IMR-90 (cell line): ENCODE results near the gene HDAC10. TPM values are rescaled to one million over a fixed set of nuclear protein-coding genes. Genes with fewer than 3 reads are reported as not detected.

ENCODE experiments used
- ATAC-seq: fragments of 200-7000 bp; cut with Tn5 transposase; 2 replicates; pipeline ENCODE4 v1.9.1; 2020; ENCODE audit warnings: low read depth, mild to moderate bottlenecking, moderate library complexity
- BruUV-seq: library from RNA; stranded (reverse); fragments of 400-500 nt; replicated peaks from 2 replicates; lab custom pipeline; 2021; lab: Mats Ljungman, UMichigan
- CTCF ChIA-PET: fragments of 300-600 bp; formaldehyde crosslinking; extraction: SDS; loops from one replicate; lab custom pipeline; 2021; ENCODE audit warnings: antibody characterized with exemption; lab: Yijun Ruan, JAX
- POLR2A ChIA-PET: fragments of 300-600 bp; sonication (Branson Sonifier 250); formaldehyde crosslinking; loops from one replicate; lab custom pipeline; 2022; ENCODE audit warnings: antibody characterized with exemption; ENCODE audit not compliant: unreplicated experiment; lab: Charles Lee
- DNase-seq: peaks from one replicate; pipeline ENCODE4 v3.0.0; 2013
- H2AFZ ChIP-seq: replicated peaks from 2 replicates; pipeline ENCODE3; 2013; ENCODE audit warnings: low read length, mild to moderate bottlenecking; ENCODE audit not compliant: poor library complexity
- H2AK5ac ChIP-seq: 2 replicates; pipeline ENCODE4 v1.6.1; 2013; ENCODE audit warnings: low read depth, low read length, inconsistent platforms
- H2AK9ac ChIP-seq: replicated peaks from 2 replicates; pipeline ENCODE3; 2013; ENCODE audit warnings: mild to moderate bottlenecking, low read depth, low read length, moderate library complexity; ENCODE audit not compliant: poor library complexity
- H2BK120ac ChIP-seq: 2 replicates; pipeline ENCODE4 v1.6.1; 2013; ENCODE audit warnings: low read depth, low read length, inconsistent platforms
- H2BK15ac ChIP-seq: 3 replicates; pipeline ENCODE4 v1.6.1; 2013; ENCODE audit warnings: low read depth, low read length, inconsistent platforms
- H2BK20ac ChIP-seq: 2 replicates; pipeline ENCODE4 v1.6.1; 2013; ENCODE audit warnings: low read depth, mild to moderate bottlenecking, inconsistent platforms, low read length, moderate library complexity
- H2BK5ac ChIP-seq: 2 replicates; pipeline ENCODE4 v1.6.1; 2013; ENCODE audit warnings: mild to moderate bottlenecking, low read depth, low read length, inconsistent platforms; ENCODE audit not compliant: poor library complexity, severe bottlenecking
- H3K14ac ChIP-seq: replicated peaks from 2 replicates; pipeline ENCODE4 v1.6.1; 2013; ENCODE audit warnings: low read depth, low read length, inconsistent platforms
- H3K18ac ChIP-seq: 2 replicates; pipeline ENCODE4 v1.6.1; 2013; ENCODE audit warnings: low read depth, low read length, control low read depth
- H3K23ac ChIP-seq: 2 replicates; pipeline ENCODE4 v1.6.1; 2013; ENCODE audit warnings: low read depth, low read length, inconsistent platforms
- H3K27ac ChIP-seq: 2 replicates; pipeline ENCODE4 v1.5.1; 2013; ENCODE audit warnings: mild to moderate bottlenecking, control low read depth, low read length; ENCODE audit not compliant: insufficient read depth
- H3K27me3 ChIP-seq: 2 replicates; pipeline ENCODE4 v1.6.1; 2013; ENCODE audit warnings: low read length; ENCODE audit not compliant: control insufficient read depth, insufficient read depth
- H3K36me3 ChIP-seq: 2 replicates; pipeline ENCODE4 v1.6.1; 2013; ENCODE audit warnings: low read length, mixed read lengths; ENCODE audit not compliant: control insufficient read depth, insufficient read depth
- H3K4ac ChIP-seq: 2 replicates; pipeline ENCODE4 v1.6.1; 2013; ENCODE audit warnings: low read depth, low read length, inconsistent platforms
- H3K4me1 ChIP-seq: 2 replicates; pipeline ENCODE4 v1.6.1; 2013; ENCODE audit warnings: low read length, mixed read lengths; ENCODE audit not compliant: control insufficient read depth, insufficient read depth
- H3K4me2 ChIP-seq: 2 replicates; pipeline ENCODE4 v1.6.1; 2013; ENCODE audit warnings: low read depth, mild to moderate bottlenecking, control low read depth, low read length, moderate library complexity
- H3K4me3 ChIP-seq: 2 replicates; pipeline ENCODE4 v1.5.1; 2013; ENCODE audit warnings: low read depth, mild to moderate bottlenecking, control low read depth, low read length, moderate library complexity; ENCODE audit not compliant: insufficient read depth
- H3K56ac ChIP-seq: 2 replicates; pipeline ENCODE4 v1.6.1; 2013; ENCODE audit warnings: low read length, inconsistent platforms; ENCODE audit not compliant: insufficient read depth; ENCODE audit errors: extremely low read depth
- H3K79me1 ChIP-seq, 2 experiments: 2 replicates each; pipeline ENCODE4 v1.6.1; 2013; ENCODE audit warnings: low read length in 2 of 2, inconsistent platforms in 1 of 2, low read depth in 1 of 2
- H3K9ac ChIP-seq: 2 replicates; pipeline ENCODE4 v1.6.1; 2013; ENCODE audit warnings: low read depth, low read length, control low read depth
- H3K9me1 ChIP-seq: 2 replicates; pipeline ENCODE4 v1.6.1; 2013; ENCODE audit warnings: low read length, inconsistent platforms; ENCODE audit not compliant: insufficient read depth
- H3K9me3 ChIP-seq: 2 replicates; pipeline ENCODE4 v1.6.1; 2013; ENCODE audit warnings: low read length; ENCODE audit not compliant: control insufficient read depth, insufficient read depth
- H4K20me1 ChIP-seq: 2 replicates; pipeline ENCODE4 v1.6.1; 2013; ENCODE audit warnings: low read length, inconsistent platforms; ENCODE audit not compliant: insufficient read depth
- H4K5ac ChIP-seq: 2 replicates; pipeline ENCODE4 v1.6.1; 2013; ENCODE audit warnings: mild to moderate bottlenecking, low read depth, low read length, control low read depth
- H4K8ac ChIP-seq, 2 experiments: 2 replicates each; pipeline ENCODE4 v1.6.1; 2013; ENCODE audit warnings: low read depth in 2 of 2, low read length in 2 of 2, control low read depth in 1 of 2, inconsistent platforms in 1 of 2
- H4K91ac ChIP-seq: 2 replicates; pipeline ENCODE4 v1.6.1; 2013; ENCODE audit warnings: low read depth, low read length, inconsistent platforms; ENCODE audit not compliant: insufficient read depth
- MAZ ChIP-seq: IDR thresholded peaks from 2 replicates; pipeline ENCODE4 v1.6.1; 2012; ENCODE audit warnings: low read depth, mild to moderate bottlenecking, low read length, improper control_type of control experiment, moderate library complexity, borderline replicate concordance
- MXI1 ChIP-seq: IDR thresholded peaks from 2 replicates; pipeline ENCODE4 v1.6.1; 2012; ENCODE audit warnings: low read depth, mild to moderate bottlenecking, low read length, moderate library complexity, borderline replicate concordance
- RFX5 ChIP-seq: IDR thresholded peaks from 2 replicates; pipeline ENCODE4 v1.8.0; 2012; ENCODE audit warnings: low read depth, mild to moderate bottlenecking, low read length, moderate library complexity
- WGBS, 2 experiments: methylation state at CpG; one replicate each; pipeline versions ENCODE4 v1.1.5 to v1.1.7; 2013; ENCODE audit warnings: missing lambda C conversion rate in 2 of 2; ENCODE audit not compliant: insufficient read length in 1 of 2; ENCODE audit errors: extremely low coverage in 2 of 2; 5-methylcytosine and 5-hydroxymethylcytosine counted together
- dilution Hi-C: fragments of 300-500 bp; cut with HindIII; formaldehyde crosslinking; loops from one replicate; pipeline ENCODE4 v1.14.3; 2018; ENCODE audit warnings: low sequenced_read_pairs; ENCODE audit not compliant: unreplicated experiment
- in situ Hi-C: fragments of 300-500 bp; cut with MboI; formaldehyde crosslinking; loops from 3 replicates; pipeline ENCODE4 v1.14.3; 2019; ENCODE audit warnings: low sequenced_read_pairs, inconsistent platforms, mixed read lengths
- intact Hi-C: fragments of 100-400 bp; cut with micrococcal nuclease; formaldehyde crosslinking; loops from 2 replicates; pipeline ENCODE4 v1.10.0; 2022
- polyA plus RNA-seq, 3 experiments: library from polyadenylated mRNA; depleted of rRNA; stranded (reverse); fragments of >200 nt; gene quantifications; 2 replicates each; pipeline ENCODE4 v1.2.3, GENCODE V29; 2012; ENCODE audit warnings: low replicate concordance in 1 of 3
- total RNA-seq: library from RNA; depleted of rRNA; stranded (reverse); fragments of >200 nt; gene quantifications from 2 replicates; pipeline ENCODE4 v1.2.3, GENCODE V29; 2012

HDAC10 gene
- total and polyA plus RNA-seq, 2 of the 4 experiments (the other 2 are of a cell fraction): 3.9 to 35.7 TPM

- WGBS, 2 experiments: 92% methylated on average over 2 of the region's 9 CpGs; no CpG with 5 or more reads in 1 of the 2 experiments
These were observed 12.0 kb upstream of the HDAC10 start for GRCh38 chr22:50262973-50263617.

More at GRCh38 chr22:50262973-50263617, 12.0 kb upstream of the HDAC10 start:
- Histone ChIP-seq H4K8ac (no peak overlapping the region), H3K4me1 (peaks cover 19% of the 10 kb centered on the region), H2BK120ac (no peak overlapping the region), H3K4me2 (no peak overlapping the region), H3K27ac (no peak overlapping the region), H4K91ac (peak overlapping the region; percentile 47; the same call in 1 of the 2 replicates), H3K56ac (no peak overlapping the region), H3K9ac (no peak overlapping the region), H3K36me3 (no peaks in the 10 kb centered on the region), H3K9me3 (no peaks in the 10 kb centered on the region), H2BK5ac (peak overlapping the region; percentile 8), H4K5ac (no peak overlapping the region), H2AK9ac (peak overlapping the region; percentile 95), H3K4me3 (no peak overlapping the region), H3K79me1 (peaks cover 9 to 31% of the 10 kb centered on the region in 2 experiments; a peak in 3 of 4 replicates), H3K9me1 (peaks cover 4% of the 10 kb centered on the region; the same call in 1 of the 2 replicates), H3K23ac (no peak overlapping the region), H3K18ac (no peak overlapping the region), H2BK15ac (no peak overlapping the region), H2AK5ac (peak overlapping the region; percentile 59), H3K27me3 (no peaks in the 10 kb centered on the region), H3K4ac (no peak overlapping the region; the same call in 1 of the 2 replicates), H3K14ac (no peak overlapping the region; the same call in 1 of the 2 replicates), H4K20me1 (peaks cover 23% of the 10 kb centered on the region), H2BK20ac (no peak overlapping the region), H2AFZ (peak overlapping the region; percentile 63)
- DNase-seq: no peak
- CTCF ChIA-PET: interaction anchor here (0.5 kb wide), 1 partner anchor 34 kb away, joined by 7 read pairs; no protein-coding TSS in a partner anchor
- dilution Hi-C loops (no loop called here), in situ Hi-C loops (no loop called here), intact Hi-C loops (no loop called here)
- POLR2A ChIA-PET: no interaction called here
- no TSS peak for BruUV-seq
- TF ChIP-seq MAZ (no peak), RFX5 (no peak), MXI1 (no peak)
- ATAC-seq: no peak
